Muscle of back (tissue), 10 donors: ENCODE measurements around the gene SNRPD1. TPM values are rescaled to one million over a fixed set of nuclear protein-coding genes. Genes with fewer than 3 reads are reported as not detected.

ENCODE experiments used
- polyA plus RNA-seq, 10 donors: library from polyadenylated mRNA; unstranded; fragments of 120-200 nt; gene quantifications; one replicate each; pipeline ENCODE4 v1.2.1, GENCODE V29; 2013; ENCODE audit not compliant: insufficient read length in 10 of 10

The SNRPD1 gene
- polyA plus RNA-seq, 10 donors: 82.9 to 128 (median 97.1) TPM

Other genes starting within 250 kb of the SNRPD1 start
- gene ESCO1, start 11.6 kb upstream of the SNRPD1 start, polyA plus RNA-seq: 10 to 100 TPM; 16.1 to 25.1 (median 20.6) TPM
- 10 to 100 TPM in 6 of 10 donors, 1 to 10 TPM in 4; 6.9 to 16.4 (median 11.5) TPM for gene ABHD3, start 92.5 kb downstream of the SNRPD1 start, polyA plus RNA-seq
- gene MIB1, start 128.5 kb downstream of the SNRPD1 start, polyA plus RNA-seq: 10 to 100 TPM; 21.6 to 54.3 (median 43.7) TPM